Small intestine (tissue), 7 donors: Measurements from ENCODE around the gene POLR3A. TPM values are rescaled to one million over a fixed set of nuclear protein-coding genes. Genes with fewer than 3 reads are reported as not detected.
"Not testable (repeated sequence)": the region's sequence is repeated elsewhere in the genome, so short reads cannot be mapped to it uniquely, and the experiment has no call there.

Experiments used
- DNase-seq, 2 donors: peaks; one replicate each; pipeline versions ENCODE4 v3.0.0 to v3.0.0-alpha.2; 2013
- FAIRE-seq: peaks from 2 replicates; lab custom pipeline; 2012; peaks lifted over from hg19 to GRCh38; lab: Jason Lieb, UNC
- H3K27ac ChIP-seq, 3 donors: one replicate each; pipeline ENCODE4 v1.5.1; 2013; ENCODE audit warnings: low read length in 2 of 3, mild to moderate bottlenecking in 2 of 3, control low read depth in 1 of 3, inconsistent platforms in 1 of 3, low read depth in 1 of 3, moderate library complexity in 1 of 3
- H3K27me3 ChIP-seq, 3 donors: one replicate each; pipeline ENCODE4 v1.6.1; 2013; ENCODE audit warnings: low read length in 3 of 3, inconsistent platforms in 1 of 3; ENCODE audit not compliant: control insufficient read depth in 3 of 3, insufficient read depth in 3 of 3
- H3K36me3 ChIP-seq, 3 donors: one replicate each; pipeline ENCODE4 v1.6.1; 2013; ENCODE audit warnings: low read length in 3 of 3, inconsistent platforms in 1 of 3, low read depth in 1 of 3, mild to moderate bottlenecking in 1 of 3, moderate library complexity in 1 of 3; ENCODE audit not compliant: control insufficient read depth in 3 of 3, insufficient read depth in 2 of 3
- H3K4me1 ChIP-seq, 3 donors: one replicate each; pipeline ENCODE4 v1.6.1; 2013; ENCODE audit warnings: low read length in 2 of 3, inconsistent platforms in 1 of 3, low read depth in 1 of 3, mild to moderate bottlenecking in 1 of 3, moderate library complexity in 1 of 3; ENCODE audit not compliant: control insufficient read depth in 3 of 3, insufficient read depth in 2 of 3
- H3K4me3 ChIP-seq, 3 donors: one replicate each; pipeline ENCODE4 v1.5.1; 2013; ENCODE audit warnings: low read length in 3 of 3, control low read depth in 1 of 3, inconsistent platforms in 1 of 3, low read depth in 1 of 3, mild to moderate bottlenecking in 1 of 3, moderate library complexity in 1 of 3
- H3K9me3 ChIP-seq, 2 donors: one replicate each; pipeline ENCODE4 v1.6.1; 2013; ENCODE audit warnings: low read depth in 1 of 2, low read length in 1 of 2; ENCODE audit not compliant: control insufficient read depth in 2 of 2, insufficient read depth in 1 of 2
- WGBS, 3 donors: extraction: QIAGEN DNeasy Blood & Tissue Kit; methylation state at CpG; one replicate each; pipeline ENCODE4 v1.1.7; 2013; 5-methylcytosine and 5-hydroxymethylcytosine counted together
- polyA plus RNA-seq, 4 donors: library from polyadenylated mRNA; stranded (reverse) in 3 of 4; unstranded in 1 of 4; fragments of 200-250 nt in 3 of 4; fragments of 120-200 nt in 1 of 4; gene quantifications; one replicate each; pipeline versions ENCODE4 v1.2.1 to v1.2.3, GENCODE V29; 2013
- donor health status: healthy with polysubstance abuse.
- donor health status: control.
- donor health status: control.
- donor health status: Bipolar disorder and iron deficiency.
- donor health status: healthy.

Gene POLR3A
- polyA plus RNA-seq, 4 donors: 4.3 to 13.2 (median 6.4) TPM

GRCh38 chr10:78070064-78070463 is 40.7 kb upstream of the POLR3A start:
- not testable (repeated sequence) for H3K36me3 ChIP-seq, H3K9me3 ChIP-seq, H3K4me3 ChIP-seq, FAIRE-seq, DNase-seq, H3K27me3 ChIP-seq, H3K27ac ChIP-seq, H3K4me1 ChIP-seq
- 90 to 95% (median 93%) methylated on average over 12 of the region's 12 CpGs for WGBS, 3 donors

GRCh38 chr10:78069151-78069550 is 39.8 kb upstream of the POLR3A start:
- Histone ChIP-seq H3K4me3 (no peak overlapping the region), H3K4me1 (no peaks in the 10 kb centered on the region), H3K27me3 (no peaks in the 10 kb centered on the region), H3K9me3 (no peaks in the 10 kb centered on the region), H3K27ac (no peak overlapping the region), H3K36me3 (no peaks in the 10 kb centered on the region)
- DNase-seq (no peak), FAIRE-seq (no peak)
- 90 to 92% (median 91%) methylated on average over 6 of the region's 6 CpGs for WGBS, 3 donors

DNA sequence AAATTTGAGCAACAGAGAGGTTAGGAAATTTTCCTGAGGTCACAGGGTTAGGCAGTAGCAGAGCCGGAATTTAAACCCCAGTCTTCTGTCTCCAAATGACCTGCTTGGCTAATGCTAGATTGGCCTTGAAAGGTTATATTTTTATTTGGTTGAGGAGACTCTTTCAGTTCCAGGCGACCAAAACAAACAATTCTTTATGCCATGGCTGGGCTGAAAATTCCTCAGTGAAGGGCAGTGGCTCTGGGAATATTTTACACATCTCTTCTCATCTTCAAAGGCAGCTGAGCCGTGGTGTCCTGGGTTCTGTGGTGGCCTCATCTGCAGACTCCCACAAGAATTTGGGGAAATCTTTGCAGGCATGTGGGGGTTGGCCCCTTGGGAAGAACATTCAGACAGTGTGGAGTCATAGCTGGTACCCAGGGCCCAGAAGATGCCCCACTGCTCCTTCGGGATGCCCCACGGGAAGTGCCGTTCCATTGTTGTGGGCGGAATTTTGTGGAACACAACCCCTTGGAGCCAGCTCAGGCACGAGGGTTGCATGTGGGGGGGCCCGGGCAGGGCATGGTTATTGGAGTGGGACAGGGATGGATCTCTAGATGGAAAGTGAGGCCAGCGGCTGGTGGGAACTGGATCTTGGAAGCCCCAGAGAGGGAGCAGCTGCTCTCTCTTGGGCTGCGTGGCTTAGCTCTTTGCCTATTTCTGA is 37.6 kb upstream of the POLR3A start:
- no peaks in the 10 kb centered on the region for H3K27me3 ChIP-seq
- no peak overlapping the region for H3K27ac ChIP-seq
- peaks cover 0 to 2% (median 0%) of the 10 kb centered on the region in 3 donors for H3K4me1 ChIP-seq
- no peak overlapping the region for H3K4me3 ChIP-seq
- no peaks in the 10 kb centered on the region for H3K36me3 ChIP-seq
- DNase-seq: no peak
- peaks cover 0 to 7% of the 10 kb centered on the region in 2 donors for H3K9me3 ChIP-seq
- 88 to 92% (median 89%) methylated on average over 10 to 11 of the region's 11 CpGs for WGBS, 3 donors
- FAIRE-seq: no peak

- DNase-seq: peak; percentile 34 to 88
- WGBS, 3 donors: 39 to 52% (median 41%) methylated on average over 5 of the region's 5 CpGs
- H3K4me3 ChIP-seq: no peak overlapping the region
- H3K27ac ChIP-seq: no peak overlapping the region
- H3K9me3 ChIP-seq: peaks cover 0 to 7% of the 10 kb centered on the region in 2 donors
- H3K36me3 ChIP-seq: no peaks in the 10 kb centered on the region
- FAIRE-seq: no peak
- H3K27me3 ChIP-seq: no peaks in the 10 kb centered on the region
- H3K4me1 ChIP-seq: peaks cover 0 to 2% (median 0%) of the 10 kb centered on the region in 3 donors
These were observed 36.7 kb upstream of the POLR3A start for GRCh38 chr10:78066012-78066411.

DNA sequence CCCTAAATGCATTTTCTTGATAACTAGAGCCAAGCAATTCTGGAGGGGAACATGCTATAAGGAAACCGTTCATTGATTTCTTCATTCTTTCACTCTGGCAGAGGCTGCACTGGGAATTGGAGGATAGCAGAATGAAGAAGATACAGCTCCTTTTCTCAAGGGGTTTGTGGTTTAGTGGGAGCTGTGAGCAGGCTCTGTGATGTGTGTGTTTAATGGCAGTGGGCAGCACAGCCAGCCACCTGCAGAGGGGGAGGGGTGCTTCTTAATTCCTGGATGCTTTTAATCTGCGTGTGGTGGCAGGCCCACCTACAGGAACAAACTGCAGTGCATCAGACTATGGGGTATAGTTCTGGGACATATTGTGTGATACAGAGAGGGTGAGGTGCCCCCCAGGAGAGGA is 36.3 kb upstream of the POLR3A start:
- 61 to 77% (median 62%) methylated on average over 2 of the region's 2 CpGs for WGBS, 3 donors
- Histone ChIP-seq H3K27me3 (no peaks in the 10 kb centered on the region), H3K36me3 (no peaks in the 10 kb centered on the region), H3K9me3 (peaks cover 0 to 7% of the 10 kb centered on the region in 2 donors), H3K4me3 (no peak overlapping the region), H3K4me1 (peaks cover 0 to 2% (median 0%) of the 10 kb centered on the region in 3 donors), H3K27ac (no peak overlapping the region)
- FAIRE-seq (no peak), DNase-seq (no peak)

- FAIRE-seq, H3K27ac ChIP-seq, H3K36me3 ChIP-seq, H3K27me3 ChIP-seq, DNase-seq, H3K4me3 ChIP-seq, H3K9me3 ChIP-seq, H3K4me1 ChIP-seq: not testable (repeated sequence)
- no CpG with 5 or more reads among the region's 2 CpGs for WGBS, 3 donors
These were observed 35.6 kb upstream of the POLR3A start for GRCh38 chr10:78064919-78065318.

- Histone ChIP-seq H3K36me3 (no peaks in the 10 kb centered on the region), H3K9me3 (peaks cover 0 to 7% of the 10 kb centered on the region in 2 donors), H3K27ac (no peak overlapping the region), H3K4me3 (no peak overlapping the region), H3K4me1 (peaks cover 0 to 2% (median 0%) of the 10 kb centered on the region in 3 donors), H3K27me3 (no peaks in the 10 kb centered on the region)
- DNase-seq: peak; percentile 29 to 81
- 28 to 45% (median 38%) methylated on average over 1 to 2 of the region's 2 CpGs for WGBS, 3 donors
- FAIRE-seq: no peak
These were observed 33.9 kb upstream of the POLR3A start for GRCh38 chr10:78063236-78063635.

DNA sequence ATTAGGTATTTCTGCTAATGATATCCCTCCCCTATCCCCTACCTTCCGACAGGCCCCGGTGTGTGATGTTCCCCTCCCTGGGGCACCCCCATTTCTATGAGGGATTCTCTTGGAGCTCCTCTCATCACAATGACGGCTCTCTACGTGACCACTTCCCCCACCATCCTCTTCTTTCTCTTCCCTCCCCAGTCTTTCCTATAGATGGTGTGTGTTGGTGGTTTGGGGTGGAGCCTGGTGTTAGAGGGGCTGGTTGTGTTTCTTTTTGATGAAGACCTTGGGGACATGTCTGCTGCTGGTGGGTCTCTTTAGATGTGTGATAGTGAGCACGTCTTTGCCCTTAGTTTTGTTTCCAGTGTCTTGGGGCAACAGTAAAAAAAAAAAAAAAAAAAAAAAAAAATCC is 33.0 kb upstream of the POLR3A start:
- no peak overlapping the region for H3K27ac ChIP-seq
- H3K9me3 ChIP-seq: peaks cover 0 to 7% of the 10 kb centered on the region in 2 donors
- DNase-seq (no peak), FAIRE-seq (no peak)
- H3K27me3 ChIP-seq: no peaks in the 10 kb centered on the region
- whole genome bisulfite sequencing, 3 donors: 61 to 72% (median 64%) methylated on average over 5 of the region's 5 CpGs
- no peaks in the 10 kb centered on the region for H3K36me3 ChIP-seq
- H3K4me3 ChIP-seq: no peak overlapping the region
- peaks cover 0 to 2% (median 0%) of the 10 kb centered on the region in 3 donors for H3K4me1 ChIP-seq
